Measurements from ENCODE around the gene HOMER2.
"Not testable (repeated sequence)": the region's sequence is repeated elsewhere in the genome, so short reads cannot be mapped to it uniquely, and the experiment has no call there.

HOMER2 gene

DNA sequence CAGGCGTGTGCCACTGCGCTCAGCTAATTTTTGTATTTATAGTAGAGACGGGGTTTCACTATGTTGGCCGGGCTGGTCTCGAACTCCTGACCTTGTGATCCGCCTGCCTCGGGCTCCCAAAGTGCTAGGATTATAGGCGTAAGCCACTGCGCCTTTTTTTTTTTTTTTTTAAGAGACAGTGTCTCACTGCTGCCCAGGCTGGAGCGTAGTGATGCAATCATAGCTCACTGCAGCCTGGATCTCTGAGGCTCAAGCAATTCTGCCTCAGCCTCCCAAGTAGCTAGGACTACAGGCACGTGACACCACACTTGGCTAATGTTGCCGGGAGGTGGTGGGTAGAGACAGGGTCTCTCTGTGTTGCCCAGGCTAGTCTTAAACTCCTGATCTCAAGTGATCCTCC, 59.0 kb downstream of the HOMER2 start:
- not testable (repeated sequence) for DNase-seq (ENCODE audit: low read depth)

- no peak for DNase-seq (ENCODE audit: low read depth)
Measured at GRCh38 chr15:82892573-82892972, 59.9 kb downstream of the HOMER2 start.

DNA sequence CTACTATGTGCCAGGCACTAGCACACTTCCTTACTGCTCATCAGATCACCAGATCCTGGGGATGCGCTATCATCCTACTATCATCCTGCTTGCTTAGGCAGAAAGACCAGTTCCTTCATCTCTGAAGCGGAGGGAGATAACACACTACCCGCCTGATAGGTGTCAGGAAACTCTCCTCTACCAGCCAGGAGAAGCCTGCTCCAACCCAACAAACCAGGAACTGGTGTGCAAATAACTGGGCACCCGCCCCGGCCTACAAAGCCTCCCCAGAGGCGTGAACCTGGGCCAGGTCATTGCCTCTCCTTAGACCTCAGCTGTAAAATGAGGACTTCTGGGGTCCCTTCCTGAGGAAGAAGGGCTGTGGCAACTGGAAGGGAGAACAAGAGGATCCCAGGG, 61.5 kb downstream of the HOMER2 start:
- no peak for DNase-seq (ENCODE audit: low read depth)

DNA sequence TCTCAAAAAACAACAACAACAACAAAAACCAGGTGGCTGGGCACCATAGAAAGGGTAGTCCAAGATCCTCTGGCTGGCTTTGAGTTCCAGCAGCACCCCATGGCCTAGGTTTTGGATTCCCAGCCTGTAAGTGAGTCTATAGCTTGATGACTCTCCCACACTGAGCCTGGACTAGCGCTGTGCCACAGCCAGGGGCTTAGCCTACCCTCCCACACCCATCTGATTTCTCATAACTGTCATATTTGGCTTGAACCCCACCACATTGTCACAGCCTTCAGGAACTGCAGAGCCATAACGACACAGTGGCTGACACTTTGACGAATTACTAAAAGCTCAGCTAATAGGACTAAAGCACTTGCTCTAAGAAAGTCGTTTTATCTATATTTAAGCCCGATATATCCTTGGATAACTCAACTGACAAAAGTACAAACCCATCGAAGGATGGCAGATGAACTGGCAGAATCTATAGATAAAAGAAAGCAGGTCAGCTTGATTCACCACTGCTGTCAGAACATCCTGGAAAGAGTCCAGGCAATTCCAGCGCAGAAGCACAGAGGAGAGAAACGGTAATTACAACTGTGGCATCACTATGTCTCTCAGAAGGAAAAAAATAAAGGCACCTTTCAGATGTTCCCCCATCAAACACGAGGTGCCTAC, 62.1 kb downstream of the HOMER2 start:
- no peak for DNase-seq (ENCODE audit: low read depth)

DNA sequence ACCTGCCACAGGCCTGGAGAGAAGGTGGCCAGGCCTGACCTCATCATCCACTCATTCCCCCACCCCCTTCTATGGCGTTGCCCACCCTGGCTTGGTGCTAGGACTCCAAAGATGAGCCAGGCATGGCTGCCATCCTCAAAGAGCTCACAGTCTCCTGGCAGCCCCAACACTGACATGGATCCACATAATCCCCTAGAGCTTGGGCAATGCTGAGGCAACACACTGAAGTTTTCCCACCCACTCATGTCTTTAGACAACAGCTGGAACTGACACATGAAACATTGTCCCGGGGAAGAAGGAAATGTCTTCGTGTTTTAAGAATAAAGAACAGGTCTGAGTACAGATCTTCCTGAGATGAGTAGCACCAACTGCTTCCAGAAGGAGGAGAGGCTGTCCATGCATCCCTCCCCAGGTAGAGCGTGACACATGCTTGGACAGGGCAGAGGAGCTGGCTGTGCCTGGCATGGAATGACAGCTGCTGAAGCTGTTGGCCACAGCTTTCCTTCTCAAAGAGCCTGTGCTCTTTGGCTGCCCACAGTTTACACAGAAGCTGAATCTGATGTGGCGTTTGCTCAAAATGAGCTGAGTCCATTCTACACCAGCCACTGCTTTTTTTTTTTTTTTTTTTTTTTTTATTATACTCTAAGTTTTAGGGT, 70.1 kb downstream of the HOMER2 start:
- DNase-seq (ENCODE audit: low read depth), result no peak

DNA sequence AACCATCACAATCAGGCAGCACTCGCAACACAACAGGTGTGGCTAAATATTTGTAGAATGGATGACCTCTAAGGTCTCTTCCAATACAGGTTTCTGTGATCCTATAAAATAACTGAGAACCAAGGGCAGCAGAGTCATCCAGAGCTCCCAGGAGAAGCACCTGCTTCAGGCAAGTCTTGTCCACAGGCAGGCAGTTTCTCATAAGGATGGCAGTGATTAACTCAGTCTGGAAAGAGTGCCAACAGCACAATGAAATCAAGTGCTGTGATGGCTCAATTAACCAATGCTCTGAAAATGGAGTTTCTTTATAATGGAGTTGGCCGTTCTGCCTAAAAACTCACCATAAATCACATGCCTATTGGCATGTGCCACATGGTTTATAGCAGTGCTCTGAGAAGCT, 70.8 kb downstream of the HOMER2 start:
- DNase-seq (ENCODE audit: low read depth), result no peak

- DNase-seq (ENCODE audit: low read depth), result no peak
Measured at GRCh38 chr15:82880704-82881103, 71.8 kb downstream of the HOMER2 start.

- no peak for DNase-seq (ENCODE audit: low read depth)
Measured at GRCh38 chr15:82878325-82878724, 74.2 kb downstream of the HOMER2 start.

DNA sequence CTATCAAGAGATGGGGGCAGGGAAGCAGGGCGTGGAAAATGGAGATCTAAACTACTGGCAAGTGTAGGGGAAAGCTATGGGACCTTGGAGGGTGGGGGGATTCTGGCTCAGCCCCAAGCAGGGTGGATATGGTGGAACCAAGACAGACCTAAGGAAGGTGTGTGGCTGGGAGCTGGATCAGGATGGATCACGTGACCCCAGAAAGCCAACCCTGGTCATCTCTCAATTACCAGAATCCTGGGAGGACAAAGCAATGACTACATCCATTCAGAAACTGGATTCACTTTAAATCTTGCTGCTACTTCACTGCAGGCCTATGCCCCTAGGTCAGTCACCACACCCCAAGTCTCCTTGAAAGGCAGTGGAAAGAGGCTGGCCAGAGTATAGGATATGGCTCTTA, 74.7 kb downstream of the HOMER2 start:
- DNase-seq (ENCODE audit: low read depth), result no peak

DNA sequence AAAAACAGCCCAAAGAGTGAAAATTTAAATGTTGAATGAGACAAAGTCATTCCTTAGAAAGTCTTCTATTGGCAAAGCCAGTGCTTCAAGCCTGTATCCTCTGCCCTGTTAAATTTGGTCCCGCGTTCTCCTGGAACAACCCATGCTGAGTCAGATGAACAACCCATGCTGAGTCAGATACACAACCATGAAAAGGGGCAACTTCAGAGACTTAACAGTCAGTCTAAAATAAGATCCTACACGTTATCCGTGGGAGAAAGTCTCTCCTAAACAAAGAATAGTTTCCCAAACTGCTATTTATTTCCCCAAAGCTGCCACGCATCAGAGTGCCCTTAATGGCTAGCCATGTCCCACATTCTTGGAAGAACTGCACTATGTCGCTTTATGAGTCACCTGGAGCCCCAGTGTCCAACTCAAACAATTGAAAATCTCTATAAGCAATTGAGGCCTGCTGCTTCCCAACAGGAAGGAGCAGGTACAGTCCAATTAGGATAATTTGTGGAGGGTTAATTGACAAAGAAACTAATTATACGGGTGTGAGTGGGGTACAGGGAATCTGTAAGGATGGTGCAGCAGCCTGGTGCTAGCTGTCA, 77.0 kb downstream of the HOMER2 start:
- no peak for DNase-seq (ENCODE audit: low read depth)

GRCh38 chr15:82874961-82875360, 77.6 kb downstream of the HOMER2 start:
- DNase-seq (ENCODE audit: low read depth), result no peak

GRCh38 chr15:82874267-82874666, 78.3 kb downstream of the HOMER2 start:
- DNase-seq (ENCODE audit: low read depth), result no peak

DNA sequence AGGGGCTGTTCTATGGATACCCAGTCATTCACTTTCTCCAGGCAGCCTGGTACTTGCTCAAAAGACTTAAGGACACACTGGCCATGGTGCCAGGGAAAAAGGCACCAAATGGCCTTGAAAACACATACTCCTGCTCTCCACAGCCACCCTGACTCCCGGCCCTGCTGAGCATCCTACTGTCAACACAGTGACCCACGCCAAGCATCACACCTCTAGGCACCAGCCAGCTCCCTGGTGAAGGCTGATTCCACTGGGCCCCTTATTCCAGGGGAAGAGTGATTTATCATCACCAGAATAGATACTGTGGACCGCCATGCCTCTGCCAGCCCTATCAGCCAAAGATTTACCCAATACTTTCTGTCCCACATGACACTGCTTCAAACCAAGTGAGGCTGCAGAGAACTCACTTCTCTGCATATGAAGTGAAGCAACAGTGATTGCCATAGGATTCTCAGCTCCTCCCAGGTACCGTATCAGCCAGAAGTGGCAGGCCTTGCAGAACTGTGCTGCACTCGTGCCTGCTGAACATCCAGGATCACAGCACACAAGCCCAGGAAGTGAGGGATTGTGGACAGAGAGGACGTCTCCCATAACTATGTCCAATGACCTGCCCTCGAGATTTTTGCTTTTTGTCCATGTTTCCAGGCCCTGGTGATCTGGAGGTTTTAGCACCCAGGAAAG, 79.4 kb downstream of the HOMER2 start:
- DNase-seq (ENCODE audit: low read depth), result no peak

DNA sequence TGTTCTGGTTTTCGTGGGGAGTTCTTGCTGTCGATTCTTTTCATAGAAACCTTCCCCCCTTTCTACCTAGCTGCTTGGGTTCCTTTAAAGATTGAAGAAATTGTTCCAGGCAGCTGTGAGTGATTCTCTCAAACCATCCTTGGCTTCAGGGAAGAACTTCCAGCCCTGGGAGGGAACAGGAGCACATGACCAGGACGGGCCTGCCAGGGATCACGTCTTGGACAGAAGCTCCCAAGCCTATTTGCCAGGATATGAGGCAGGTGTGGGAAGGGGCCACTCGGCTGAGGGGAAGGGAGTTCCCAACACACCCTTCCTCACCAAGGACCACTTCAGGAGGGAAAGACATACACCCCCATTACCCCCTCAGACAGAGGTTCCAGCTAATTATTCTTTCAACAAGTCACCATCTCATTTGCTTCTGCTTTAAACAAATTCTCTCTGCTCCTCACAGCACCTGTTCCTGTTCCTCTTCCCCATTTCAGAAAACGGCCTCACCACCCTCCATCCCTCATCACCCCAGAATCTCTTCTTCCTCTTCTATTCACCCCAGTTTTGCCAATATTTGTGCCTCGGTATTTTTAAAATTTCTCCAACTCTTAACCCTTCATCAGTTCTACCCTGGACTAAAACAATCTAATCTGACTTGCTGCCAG, 80.6 kb downstream of the HOMER2 start:
- no peak for DNase-seq (ENCODE audit: low read depth)

DNA sequence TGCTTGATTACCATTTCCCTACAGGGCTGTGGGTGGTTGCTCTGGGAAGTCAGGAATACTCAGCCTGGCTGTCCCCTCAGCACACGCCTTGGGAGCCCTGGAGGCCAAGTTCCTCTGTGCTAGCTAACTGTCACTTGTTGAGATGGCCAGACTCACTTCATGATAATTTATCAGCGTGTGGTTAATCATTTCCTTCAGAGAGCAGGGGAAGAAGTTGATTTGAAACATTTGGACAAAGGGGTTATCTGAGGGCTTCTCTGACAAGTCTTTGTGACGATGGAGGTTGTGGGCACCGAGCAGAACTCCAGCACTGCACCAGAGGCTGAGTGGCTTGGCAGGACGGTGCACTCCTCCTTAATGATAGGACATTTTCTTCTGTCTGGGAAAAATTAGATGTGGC, 81.2 kb downstream of the HOMER2 start:
- DNase-seq (ENCODE audit: low read depth), result no peak

- no peak for DNase-seq (ENCODE audit: low read depth)
Measured at GRCh38 chr15:82870727-82871320, 81.7 kb downstream of the HOMER2 start.

DNA sequence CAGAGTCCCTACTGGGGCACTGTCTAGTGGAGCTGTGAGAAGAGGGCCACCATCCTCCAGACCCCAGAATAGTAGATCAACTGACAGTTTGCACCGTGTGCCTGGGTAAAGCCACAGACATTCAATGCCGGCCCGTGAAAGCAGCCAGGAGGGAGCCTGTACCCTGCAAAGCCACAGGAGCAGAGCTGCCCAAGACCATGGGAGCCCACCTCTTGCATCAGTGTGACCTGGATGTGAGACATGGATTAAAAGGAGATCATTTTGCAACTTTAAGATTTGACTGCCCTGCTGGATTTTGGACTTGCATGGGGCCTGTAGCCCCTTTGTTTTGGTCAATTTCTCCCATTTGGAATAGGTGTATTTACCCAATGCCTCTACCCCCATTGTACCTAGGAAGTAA, 86.5 kb downstream of the HOMER2 start:
- DNase-seq (ENCODE audit: low read depth), result not testable (repeated sequence)

GRCh38 chr15:82865581-82865980, 86.9 kb downstream of the HOMER2 start:
- DNase-seq (ENCODE audit: low read depth), result not testable (repeated sequence)

GRCh38 chr15:82864967-82865366, 87.6 kb downstream of the HOMER2 start:
- no peak for DNase-seq (ENCODE audit: low read depth)

DNA sequence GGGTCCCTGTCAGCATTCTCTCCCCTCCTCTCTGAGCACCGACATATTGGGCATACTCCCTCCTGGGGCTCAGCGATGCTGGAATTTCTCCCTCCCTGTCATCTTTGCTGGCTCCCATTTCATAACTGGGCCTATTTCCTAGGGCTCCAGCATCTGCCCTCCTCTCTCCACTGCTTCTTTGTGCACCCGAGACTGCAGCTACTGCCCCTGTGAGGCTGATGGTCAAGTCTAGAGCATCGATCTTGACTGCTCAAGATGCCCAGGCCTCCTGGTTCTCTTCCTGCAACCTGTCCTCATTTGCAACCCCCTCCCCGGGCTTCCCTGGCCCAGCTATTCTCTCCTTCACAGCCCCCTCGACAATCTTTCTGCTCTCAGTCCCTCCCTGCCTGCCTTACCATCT, 89.6 kb downstream of the HOMER2 start:
- no peak for DNase-seq (ENCODE audit: low read depth)

DNA sequence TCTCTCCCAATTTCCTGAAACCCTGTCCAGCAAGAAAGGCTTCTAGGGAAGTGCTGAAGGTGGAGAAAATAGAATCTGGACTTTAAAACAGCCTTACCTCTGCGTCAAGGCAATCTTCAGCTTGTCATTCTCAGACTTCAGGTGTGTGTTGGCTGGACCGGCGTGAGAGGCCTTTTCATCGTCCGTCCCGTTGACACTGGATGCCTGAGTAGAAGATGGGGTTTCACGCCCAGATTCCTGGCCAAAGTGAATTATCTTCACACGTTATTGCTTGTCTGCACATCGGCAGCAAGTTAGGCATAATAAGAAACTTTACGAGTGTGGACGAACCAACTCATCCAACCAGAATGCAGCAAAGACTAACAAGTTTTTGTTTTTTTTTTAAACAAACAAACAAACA, 93.6 kb downstream of the HOMER2 start:
- DNase-seq (ENCODE audit: low read depth), result no peak

All from stimulated activated CD8-positive, alpha-beta memory T cell treated with anti-CD3 and anti-CD28 coated beads, Interleukin-12 subunit alpha, Interleukin-12 subunit beta, amount 100 ng/mL, for 1 hour (primary cell).